Measurements from ENCODE around the gene RTEL1. TPM values are rescaled to one million over a fixed set of nuclear protein-coding genes. Genes with fewer than 3 reads are reported as not detected.

RTEL1 gene
- total and polyA plus RNA-seq, 9 of the 15 experiments (the other 6 are each of a cell fraction or from before 2014, with no cell fraction given) = 0.36 to 61.0 (median 17.9) TPM

DNA sequence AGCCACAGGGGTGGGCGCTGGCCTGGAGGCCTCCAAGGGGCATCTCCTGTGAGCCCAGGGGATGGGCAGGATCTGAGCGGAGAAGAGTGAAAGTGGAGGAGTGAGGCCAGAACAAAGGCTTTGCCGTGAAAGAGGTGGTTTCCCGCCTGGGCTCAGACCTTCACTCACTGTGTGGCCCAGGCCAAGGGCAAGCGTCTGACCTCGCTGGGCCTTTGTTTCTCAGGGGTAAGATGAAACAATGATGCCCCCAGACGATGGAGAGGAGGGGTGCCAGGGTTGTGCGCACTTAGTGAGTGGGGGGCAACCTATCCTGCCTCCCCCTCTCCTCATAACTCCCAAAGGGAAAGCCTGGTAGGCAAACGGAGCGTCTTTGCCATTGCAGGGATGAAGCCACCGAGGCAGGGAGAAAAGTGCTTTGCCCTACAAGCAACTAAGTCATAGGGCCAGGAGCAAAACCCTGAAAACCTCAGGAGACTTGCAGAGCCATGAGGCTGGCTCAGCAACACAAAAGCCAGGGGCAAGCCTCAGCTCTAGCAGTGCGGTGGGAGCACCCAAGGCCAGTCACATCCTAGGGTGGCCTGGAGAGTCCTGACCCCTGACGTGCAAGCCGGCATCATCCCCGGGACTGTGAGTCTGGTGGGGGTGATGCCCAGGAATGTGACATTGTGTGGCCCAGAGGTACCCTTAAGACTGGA is 4.0 kb upstream of the RTEL1 start:
- no peaks in the 10 kb centered on the region for H3K9me1 ChIP-seq (ENCODE audit: control insufficient read depth, insufficient read depth, low read length)
- 43% methylated on average over 13 of the region's 15 CpGs for WGBS (ENCODE audit: insufficient coverage, low coverage, missing lambda C conversion rate)
- ATAC-seq (no peak), FAIRE-seq (no peak), DNase-seq (ENCODE audit: extremely low read depth in 1 of 4, low spot score in 3 of 4) (no peak)
- peak overlapping the region; percentile 75 for H3K27ac ChIP-seq (ENCODE audit: extremely low read depth, low read depth, low read length)
- no peaks in the 10 kb centered on the region; the same call in 1 of the 2 replicates for H4K20me1 ChIP-seq (replicated peaks; ENCODE audit: control insufficient read depth, insufficient read depth, low read length)
- peak overlapping the region; percentile 97 for H2AFZ ChIP-seq (ENCODE audit: low read depth, low read length)
- in situ Hi-C loops (cut with MboI) = no loop called here
- H3K79me2 ChIP-seq (ENCODE audit: control insufficient read depth, insufficient read depth, low read length) = peaks cover 41% of the 10 kb centered on the region
- H3K36me3 ChIP-seq (ENCODE audit: control insufficient read depth, insufficient read depth, low read length) = 0 out of 3 replicates have a peak, but pooled peaks cover under 1% of the 10 kb centered on the region
- H3K9me3 ChIP-seq (replicated peaks; ENCODE audit: control insufficient read depth, insufficient read depth, low read depth, low read length) = no peaks in the 10 kb centered on the region
- BruUV-seq (replicated peaks) = no TSS peak
- ChIA-PET POLR2A (interaction anchor here (0.6 to 0.7 kb wide), 2 partner anchors 15 to 225 kb away, joined by 3 read pairs; no protein-coding TSS in a partner anchor), CTCF (ENCODE audit: low intra/inter-chr PET ratio) (no interaction called here)
- peak overlapping the region; percentile 68 for H3K4me3 ChIP-seq
- peak overlapping the region; percentile 79 for H3K4me2 ChIP-seq (ENCODE audit: insufficient read depth, low read length)
- no peaks in the 10 kb centered on the region for H3K27me3 ChIP-seq (ENCODE audit: control insufficient read depth in 2 of 2, insufficient read depth in 2 of 2, low read length in 2 of 2)
- H3K4me1 ChIP-seq (replicated peaks in 1 of 2; ENCODE audit: control insufficient read depth in 2 of 2, insufficient read depth in 2 of 2, low read length in 2 of 2) = peaks cover 25 to 76% of the 10 kb centered on the region in 2 experiments
- intact Hi-C loops (cut with micrococcal nuclease) = loop anchor here (10.0 kb wide), 1 partner anchor 119 kb away; the partner anchor contains the start of gene PTK6
- peak overlapping the region; percentile 57 to 92 for H3K9ac ChIP-seq (ENCODE audit: insufficient read depth in 1 of 2, low read depth in 2 of 2, low read length in 2 of 2)
- TF ChIP-seq NFE2 (IDR thresholded peaks at IDR 0.05; ENCODE audit: low read depth) (no peak), SP1 (CRISPR knock-in tag; IDR thresholded peaks at IDR 0.05) (0 out of 2 replicates have a peak, but pooled peaks have one; percentile 3), TEAD1 (CRISPR knock-in tag; IDR thresholded peaks at IDR 0.05) (0 out of 4 replicates have a peak, but pooled peaks of 1 of the 2 experiments have one; percentile 37), BRCA1 (IDR thresholded peaks at IDR 0.05) (no peak), BRCA1 (CRISPR knock-in tag; IDR thresholded peaks at IDR 0.05) (peak; percentile 55; the same call in 1 of the 2 replicates), ZNF282 (CRISPR knock-in tag; IDR thresholded peaks at IDR 0.05) (no peak), ARID1B (IDR thresholded peaks at IDR 0.05) (no peak), NR3C1 (CRISPR knock-in tag; IDR thresholded peaks at IDR 0.05) (no peak), ELF2 (CRISPR knock-in tag; IDR thresholded peaks at IDR 0.05) (no peak), FOXA3 (CRISPR knock-in tag; conservative IDR thresholded peaks at IDR 0.05 in 1 of 2, IDR thresholded peaks at IDR 0.05 in 1 of 2) (0 out of 4 replicates have a peak, but pooled peaks of 1 of the 2 experiments have one; percentile 47)
- TF ChIP-seq, protein P1, sequence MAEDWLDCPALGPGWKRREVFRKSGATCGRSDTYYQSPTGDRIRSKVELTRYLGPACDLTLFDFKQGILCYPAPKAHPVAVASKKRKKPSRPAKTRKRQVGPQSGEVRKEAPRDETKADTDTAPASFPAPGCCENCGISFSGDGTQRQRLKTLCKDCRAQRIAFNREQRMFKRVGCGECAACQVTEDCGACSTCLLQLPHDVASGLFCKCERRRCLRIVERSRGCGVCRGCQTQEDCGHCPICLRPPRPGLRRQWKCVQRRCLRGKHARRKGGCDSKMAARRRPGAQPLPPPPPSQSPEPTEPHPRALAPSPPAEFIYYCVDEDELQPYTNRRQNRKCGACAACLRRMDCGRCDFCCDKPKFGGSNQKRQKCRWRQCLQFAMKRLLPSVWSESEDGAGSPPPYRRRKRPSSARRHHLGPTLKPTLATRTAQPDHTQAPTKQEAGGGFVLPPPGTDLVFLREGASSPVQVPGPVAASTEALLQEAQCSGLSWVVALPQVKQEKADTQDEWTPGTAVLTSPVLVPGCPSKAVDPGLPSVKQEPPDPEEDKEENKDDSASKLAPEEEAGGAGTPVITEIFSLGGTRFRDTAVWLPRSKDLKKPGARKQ (CRISPR knock-in tag; IDR thresholded peaks at IDR 0.05) = no peak
- TF ChIP-seq, protein P2, sequence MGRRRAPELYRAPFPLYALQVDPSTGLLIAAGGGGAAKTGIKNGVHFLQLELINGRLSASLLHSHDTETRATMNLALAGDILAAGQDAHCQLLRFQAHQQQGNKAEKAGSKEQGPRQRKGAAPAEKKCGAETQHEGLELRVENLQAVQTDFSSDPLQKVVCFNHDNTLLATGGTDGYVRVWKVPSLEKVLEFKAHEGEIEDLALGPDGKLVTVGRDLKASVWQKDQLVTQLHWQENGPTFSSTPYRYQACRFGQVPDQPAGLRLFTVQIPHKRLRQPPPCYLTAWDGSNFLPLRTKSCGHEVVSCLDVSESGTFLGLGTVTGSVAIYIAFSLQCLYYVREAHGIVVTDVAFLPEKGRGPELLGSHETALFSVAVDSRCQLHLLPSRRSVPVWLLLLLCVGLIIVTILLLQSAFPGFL (CRISPR knock-in tag; IDR thresholded peaks at IDR 0.05) = 0 out of 2 replicates have a peak, but pooled peaks have one; percentile 74
- TF ChIP-seq, protein P3, sequence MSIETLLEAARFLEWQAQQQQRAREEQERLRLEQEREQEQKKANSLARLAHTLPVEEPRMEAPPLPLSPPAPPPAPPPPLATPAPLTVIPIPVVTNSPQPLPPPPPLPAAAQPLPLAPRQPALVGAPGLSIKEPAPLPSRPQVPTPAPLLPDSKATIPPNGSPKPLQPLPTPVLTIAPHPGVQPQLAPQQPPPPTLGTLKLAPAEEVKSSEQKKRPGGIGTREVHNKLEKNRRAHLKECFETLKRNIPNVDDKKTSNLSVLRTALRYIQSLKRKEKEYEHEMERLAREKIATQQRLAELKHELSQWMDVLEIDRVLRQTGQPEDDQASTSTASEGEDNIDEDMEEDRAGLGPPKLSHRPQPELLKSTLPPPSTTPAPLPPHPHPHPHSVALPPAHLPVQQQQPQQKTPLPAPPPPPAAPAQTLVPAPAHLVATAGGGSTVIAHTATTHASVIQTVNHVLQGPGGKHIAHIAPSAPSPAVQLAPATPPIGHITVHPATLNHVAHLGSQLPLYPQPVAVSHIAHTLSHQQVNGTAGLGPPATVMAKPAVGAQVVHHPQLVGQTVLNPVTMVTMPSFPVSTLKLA (conservative IDR thresholded peaks at IDR 0.05) = no peak
- TF ChIP-seq, protein P4, sequence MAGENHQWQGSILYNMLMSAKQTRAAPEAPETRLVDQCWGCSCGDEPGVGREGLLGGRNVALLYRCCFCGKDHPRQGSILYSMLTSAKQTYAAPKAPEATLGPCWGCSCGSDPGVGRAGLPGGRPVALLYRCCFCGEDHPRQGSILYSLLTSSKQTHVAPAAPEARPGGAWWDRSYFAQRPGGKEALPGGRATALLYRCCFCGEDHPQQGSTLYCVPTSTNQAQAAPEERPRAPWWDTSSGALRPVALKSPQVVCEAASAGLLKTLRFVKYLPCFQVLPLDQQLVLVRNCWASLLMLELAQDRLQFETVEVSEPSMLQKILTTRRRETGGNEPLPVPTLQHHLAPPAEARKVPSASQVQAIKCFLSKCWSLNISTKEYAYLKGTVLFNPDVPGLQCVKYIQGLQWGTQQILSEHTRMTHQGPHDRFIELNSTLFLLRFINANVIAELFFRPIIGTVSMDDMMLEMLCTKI (IDR thresholded peaks at IDR 0.05; ENCODE audit: partially characterized antibody) = no peak
- TF ChIP-seq, protein P5, sequence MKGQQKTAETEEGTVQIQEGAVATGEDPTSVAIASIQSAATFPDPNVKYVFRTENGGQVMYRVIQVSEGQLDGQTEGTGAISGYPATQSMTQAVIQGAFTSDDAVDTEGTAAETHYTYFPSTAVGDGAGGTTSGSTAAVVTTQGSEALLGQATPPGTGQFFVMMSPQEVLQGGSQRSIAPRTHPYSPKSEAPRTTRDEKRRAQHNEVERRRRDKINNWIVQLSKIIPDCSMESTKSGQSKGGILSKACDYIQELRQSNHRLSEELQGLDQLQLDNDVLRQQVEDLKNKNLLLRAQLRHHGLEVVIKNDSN (CRISPR knock-in tag; IDR thresholded peaks at IDR 0.05) = 0 out of 2 replicates have a peak, but pooled peaks have one; percentile 19
